OCI-LY3 (cell line): ENCODE measurements around the gene DIPK1C.

Source experiments
- H2AFZ ChIP-seq: fragments of 200-600, 300-600 bp; shearing (Covaris generic); 2 replicates; pipeline ENCODE4 v1.6.0; 2014; ENCODE audit warnings: antibody characterized with exemption, low read depth, low read length
- H3K27ac ChIP-seq: fragments of 200-600, 300-600 bp; sonication (generic); 2 replicates; pipeline ENCODE4 v1.5.1; 2014; ENCODE audit warnings: mild to moderate bottlenecking, low read length, moderate library complexity, mixed read lengths
- H3K27me3 ChIP-seq: fragments of 200-600, 300-600 bp; sonication (generic); 2 replicates; pipeline ENCODE4 v1.6.1; 2014; ENCODE audit warnings: low read depth, low read length, mixed read lengths
- H3K36me3 ChIP-seq: fragments of 200-600, 300-600 bp; sonication (generic); replicated peaks from 2 replicates; pipeline ENCODE3; 2014; ENCODE audit warnings: low read depth, low read length, mixed read lengths
- H3K4me1 ChIP-seq: fragments of 300-600, 200-600 bp; sonication (generic); 2 replicates; pipeline ENCODE4 v1.6.1; 2014; ENCODE audit warnings: low read length, mixed read lengths
- H3K4me2 ChIP-seq: fragments of 200-600, 300-600 bp; sonication (generic); 2 replicates; pipeline ENCODE4 v1.6.1; 2014; ENCODE audit warnings: low read length, mixed read lengths
- H3K4me3 ChIP-seq: fragments of 300-600, 200-600 bp; sonication (generic); 2 replicates; pipeline ENCODE4 v1.5.1; 2014; ENCODE audit warnings: antibody characterized with exemption, mild to moderate bottlenecking, low read length, moderate library complexity
- H3K79me2 ChIP-seq: fragments of 300-600, 200-600 bp; shearing (Covaris generic); 2 replicates; pipeline ENCODE4 v1.6.1; 2014; ENCODE audit warnings: mild to moderate bottlenecking, low read length, mixed read lengths
- H3K9ac ChIP-seq: fragments of 300-600, 200-600 bp; shearing (Covaris generic); 2 replicates; pipeline ENCODE4 v1.6.0; 2014; ENCODE audit warnings: mild to moderate bottlenecking, low read length, moderate library complexity
- H3K9me3 ChIP-seq: fragments of 200-600, 300-600 bp; shearing (Covaris generic); 2 replicates; pipeline ENCODE4 v1.6.1; 2014; ENCODE audit warnings: low read length, mixed read lengths; ENCODE audit not compliant: insufficient read depth
- H4K20me1 ChIP-seq: fragments of 200-600, 300-600 bp; sonication (generic); 2 replicates; pipeline ENCODE4 v1.6.1; 2016; ENCODE audit warnings: low read length, mixed read lengths; ENCODE audit not compliant: insufficient read depth
- CTCF ChIP-seq: fragments of 200-600, 300-600 bp; sonication (generic); IDR thresholded peaks from 2 replicates; pipeline ENCODE4 v1.5.1; 2014; ENCODE audit warnings: antibody characterized with exemption, low read length, low read depth
- EZH2phosphoT487 ChIP-seq: fragments of 200-600 bp; shearing (Covaris generic); IDR thresholded peaks from 2 replicates; pipeline ENCODE4 v1.6.1; 2018; ENCODE audit warnings: antibody characterized with exemption, mixed run types, low read depth

DIPK1C gene

GRCh38 chr18:74389991-74390390 lies 67.1 kb downstream of the DIPK1C start:
- H3K27ac ChIP-seq, result no peak overlapping the region
- peaks cover 47% of the 10 kb centered on the region for H3K27me3 ChIP-seq
- no peak overlapping the region for H3K9ac ChIP-seq

GRCh38 chr18:74389171-74389927 lies 67.8 kb downstream of the DIPK1C start:
- Histone ChIP-seq H4K20me1 (no peaks in the 10 kb centered on the region), H3K9ac (no peak overlapping the region), H3K27ac (no peak overlapping the region), H3K4me3 (no peak overlapping the region), H3K36me3 (no peaks in the 10 kb centered on the region), H3K79me2 (no peaks in the 10 kb centered on the region), H3K27me3 (peaks cover 41% of the 10 kb centered on the region), H3K4me2 (no peak overlapping the region), H2AFZ (no peak overlapping the region), H3K9me3 (no peaks in the 10 kb centered on the region), H3K4me1 (no peaks in the 10 kb centered on the region)
- no peak for TF ChIP-seq EZH2phosphoT487
- no peak for TF ChIP-seq CTCF

More at GRCh38 chr18:74389991-74390390, 67.1 kb downstream of the DIPK1C start:
- TF ChIP-seq EZH2phosphoT487 (no peak), CTCF (no peak)
- Histone ChIP-seq H2AFZ (no peak overlapping the region), H3K36me3 (no peaks in the 10 kb centered on the region), H3K79me2 (no peaks in the 10 kb centered on the region), H3K4me1 (no peaks in the 10 kb centered on the region), H3K4me2 (no peak overlapping the region), H3K9me3 (no peaks in the 10 kb centered on the region), H4K20me1 (no peaks in the 10 kb centered on the region), H3K4me3 (no peak overlapping the region)

- Histone ChIP-seq H3K27me3 (peaks cover 30% of the 10 kb centered on the region), H3K4me2 (no peak overlapping the region), H2AFZ (no peak overlapping the region), H3K9me3 (no peaks in the 10 kb centered on the region), H3K4me1 (no peaks in the 10 kb centered on the region), H3K27ac (no peak overlapping the region), H3K9ac (no peak overlapping the region), H3K36me3 (no peaks in the 10 kb centered on the region), H3K79me2 (no peaks in the 10 kb centered on the region), H3K4me3 (no peak overlapping the region), H4K20me1 (no peaks in the 10 kb centered on the region)
- TF ChIP-seq CTCF (no peak), EZH2phosphoT487 (no peak)
Observed at GRCh38 chr18:74388227-74388626, 68.9 kb downstream of the DIPK1C start.

GRCh38 chr18:74387383-74387782 lies 69.7 kb downstream of the DIPK1C start:
- Histone ChIP-seq H3K9ac (no peak overlapping the region), H3K4me3 (no peak overlapping the region), H2AFZ (no peak overlapping the region), H4K20me1 (no peaks in the 10 kb centered on the region), H3K4me1 (no peaks in the 10 kb centered on the region), H3K27me3 (peaks cover 23% of the 10 kb centered on the region), H3K9me3 (no peaks in the 10 kb centered on the region), H3K79me2 (no peaks in the 10 kb centered on the region), H3K4me2 (no peak overlapping the region), H3K27ac (no peak overlapping the region), H3K36me3 (no peaks in the 10 kb centered on the region)
- TF ChIP-seq EZH2phosphoT487, result no peak
- no peak for TF ChIP-seq CTCF
